ENCODE results near the gene BANP. TPM values are rescaled to one million over a fixed set of nuclear protein-coding genes. Genes with fewer than 3 reads are reported as not detected.
"Not testable (repeated sequence)": the region's sequence is repeated elsewhere in the genome, so short reads cannot be mapped to it uniquely, and the experiment has no call there.

BANP gene
- total and polyA plus RNA-seq, 4 donors = 10.3 to 56.6 (median 20.1) TPM

GRCh38 chr16:88015806-88016140 lies 64.5 kb downstream of the BANP start:
- no peak for TF ChIP-seq CTCF (IDR thresholded peaks at IDR 0.05; ENCODE audit: control extremely low read depth, extremely low read depth)
- Histone ChIP-seq H3K27ac (ENCODE audit: low read depth in 1 of 2, low read length in 1 of 2) (no peak overlapping the region), H3K4me3 (no peak overlapping the region), H3K27me3 (ENCODE audit: control insufficient read depth in 3 of 3, insufficient read depth in 3 of 3, low read length in 2 of 3) (no peaks in the 10 kb centered on the region), H3K9ac (ENCODE audit: insufficient read depth in 1 of 2, low read length in 2 of 2) (no peak overlapping the region), H3K36me3 (ENCODE audit: control insufficient read depth in 4 of 4, insufficient read depth in 4 of 4, low read length in 4 of 4) (peaks cover 0 to 21% (median 7%) of the 10 kb centered on the region in 4 donors), H3K9me3 (ENCODE audit: control insufficient read depth in 4 of 4, insufficient read depth in 3 of 4, low read length in 3 of 4) (no peaks in the 10 kb centered on the region), H3K4me1 (ENCODE audit: control insufficient read depth in 5 of 5, insufficient read depth in 5 of 5, low read length in 5 of 5) (peaks cover 0 to 13% (median 8%) of the 10 kb centered on the region in 5 donors)
- 96 to 97% methylated on average over 5 to 9 of the region's 9 CpGs for WGBS, 2 donors
- ATAC-seq (ENCODE audit: insufficient read depth, low FRiP score) (no peak), DNase-seq (no peak)

GRCh38 chr16:88016386-88016785 lies 65.2 kb downstream of the BANP start:
- H3K9me3 ChIP-seq (ENCODE audit: control insufficient read depth in 4 of 4, insufficient read depth in 3 of 4, low read length in 3 of 4); H3K4me3 ChIP-seq; H3K27me3 ChIP-seq (ENCODE audit: control insufficient read depth in 3 of 3, insufficient read depth in 3 of 3, low read length in 2 of 3); DNase-seq; ATAC-seq (ENCODE audit: insufficient read depth, low FRiP score); H3K27ac ChIP-seq (ENCODE audit: low read depth in 1 of 2, low read length in 1 of 2); H3K9ac ChIP-seq (ENCODE audit: insufficient read depth in 1 of 2, low read length in 2 of 2): not testable (repeated sequence)
- Histone ChIP-seq H3K4me1 (ENCODE audit: control insufficient read depth in 5 of 5, insufficient read depth in 5 of 5, low read length in 5 of 5) (peaks cover 0 to 13% (median 8%) of the 10 kb centered on the region in 5 donors), H3K36me3 (ENCODE audit: control insufficient read depth in 4 of 4, insufficient read depth in 4 of 4, low read length in 4 of 4) (peaks cover 0 to 18% (median 6%) of the 10 kb centered on the region in 4 donors)
- 91 to 92% methylated on average over 17 to 18 of the region's 18 CpGs for WGBS, 2 donors

GRCh38 chr16:88016964-88017363 lies 65.7 kb downstream of the BANP start:
- H3K4me1 ChIP-seq (ENCODE audit: control insufficient read depth in 5 of 5, insufficient read depth in 5 of 5, low read length in 5 of 5) = peaks cover 0 to 13% (median 8%) of the 10 kb centered on the region in 5 donors
- no peak for TF ChIP-seq CTCF (IDR thresholded peaks at IDR 0.05; ENCODE audit: control extremely low read depth, extremely low read depth)
- peaks cover 0 to 18% (median 6%) of the 10 kb centered on the region in 4 donors for H3K36me3 ChIP-seq (ENCODE audit: control insufficient read depth in 4 of 4, insufficient read depth in 4 of 4, low read length in 4 of 4)
- no peak overlapping the region for H3K9ac ChIP-seq (ENCODE audit: insufficient read depth in 1 of 2, low read length in 2 of 2)
- no peak overlapping the region for H3K27ac ChIP-seq (ENCODE audit: low read depth in 1 of 2, low read length in 1 of 2)
- WGBS, 2 donors = 87 to 93% methylated on average over 11 of the region's 11 CpGs
- no peaks in the 10 kb centered on the region for H3K9me3 ChIP-seq (ENCODE audit: control insufficient read depth in 4 of 4, insufficient read depth in 3 of 4, low read length in 3 of 4)
- ATAC-seq (ENCODE audit: insufficient read depth, low FRiP score) (no peak), DNase-seq (no peak)
- no peaks in the 10 kb centered on the region for H3K27me3 ChIP-seq (ENCODE audit: control insufficient read depth in 3 of 3, insufficient read depth in 3 of 3, low read length in 2 of 3)
- H3K4me3 ChIP-seq = no peak overlapping the region

GRCh38 chr16:88017587-88018101 lies 66.4 kb downstream of the BANP start:
- H3K9me3 ChIP-seq (ENCODE audit: control insufficient read depth in 4 of 4, insufficient read depth in 3 of 4, low read length in 3 of 4) = no peaks in the 10 kb centered on the region
- H3K4me1 ChIP-seq (ENCODE audit: control insufficient read depth in 5 of 5, insufficient read depth in 5 of 5, low read length in 5 of 5) = peaks cover 0 to 13% (median 8%) of the 10 kb centered on the region in 5 donors
- no peak for DNase-seq
- 91 to 95% methylated on average over 19 of the region's 19 CpGs for WGBS, 2 donors
- TF ChIP-seq CTCF (IDR thresholded peaks at IDR 0.05; ENCODE audit: control extremely low read depth, extremely low read depth) = no peak
- H3K27ac ChIP-seq (ENCODE audit: low read depth in 1 of 2, low read length in 1 of 2) = no peak overlapping the region
- no peak overlapping the region for H3K4me3 ChIP-seq
- H3K9ac ChIP-seq (ENCODE audit: insufficient read depth in 1 of 2, low read length in 2 of 2) = no peak overlapping the region
- peaks cover 0 to 22% (median 2%) of the 10 kb centered on the region in 4 donors for H3K36me3 ChIP-seq (ENCODE audit: control insufficient read depth in 4 of 4, insufficient read depth in 4 of 4, low read length in 4 of 4)
- ATAC-seq (ENCODE audit: insufficient read depth, low FRiP score) = no peak
- H3K27me3 ChIP-seq (ENCODE audit: control insufficient read depth in 3 of 3, insufficient read depth in 3 of 3, low read length in 2 of 3) = no peaks in the 10 kb centered on the region

GRCh38 chr16:88018382-88018781 lies 67.1 kb downstream of the BANP start:
- not testable (repeated sequence) for ATAC-seq (ENCODE audit: insufficient read depth, low FRiP score); H3K27me3 ChIP-seq (ENCODE audit: control insufficient read depth in 3 of 3, insufficient read depth in 3 of 3, low read length in 2 of 3); H3K27ac ChIP-seq (ENCODE audit: low read depth in 1 of 2, low read length in 1 of 2); H3K9ac ChIP-seq (ENCODE audit: insufficient read depth in 1 of 2, low read length in 2 of 2); DNase-seq; H3K4me3 ChIP-seq; H3K9me3 ChIP-seq (ENCODE audit: control insufficient read depth in 4 of 4, insufficient read depth in 3 of 4, low read length in 3 of 4)
- H3K36me3 ChIP-seq (ENCODE audit: control insufficient read depth in 4 of 4, insufficient read depth in 4 of 4, low read length in 4 of 4) = peaks cover 0 to 19% (median 1%) of the 10 kb centered on the region in 4 donors
- WGBS, 2 donors = 97% methylated on average over 26 of the region's 26 CpGs
- H3K4me1 ChIP-seq (ENCODE audit: control insufficient read depth in 5 of 5, insufficient read depth in 5 of 5, low read length in 5 of 5) = peaks cover 0 to 12% (median 8%) of the 10 kb centered on the region in 5 donors

GRCh38 chr16:88019041-88019820 lies 68.0 kb downstream of the BANP start:
- not testable (repeated sequence) for H3K27ac ChIP-seq (ENCODE audit: low read depth in 1 of 2, low read length in 1 of 2); ATAC-seq (ENCODE audit: insufficient read depth, low FRiP score); H3K9ac ChIP-seq (ENCODE audit: insufficient read depth in 1 of 2, low read length in 2 of 2); H3K9me3 ChIP-seq (ENCODE audit: control insufficient read depth in 4 of 4, insufficient read depth in 3 of 4, low read length in 3 of 4); H3K4me3 ChIP-seq; H3K27me3 ChIP-seq (ENCODE audit: control insufficient read depth in 3 of 3, insufficient read depth in 3 of 3, low read length in 2 of 3); H3K4me1 ChIP-seq (ENCODE audit: control insufficient read depth in 5 of 5, insufficient read depth in 5 of 5, low read length in 5 of 5)
- peak in 1 of 3 donors; percentile 52 for DNase-seq
- WGBS, 2 donors = 81 to 86% methylated on average over 30 to 59 of the region's 59 CpGs
- H3K36me3 ChIP-seq (ENCODE audit: control insufficient read depth in 4 of 4, insufficient read depth in 4 of 4, low read length in 4 of 4) = peaks cover 0 to 19% (median 1%) of the 10 kb centered on the region in 4 donors

All from lung (tissue), 12 donors.